ENCODE results near the gene TSPEAR. TPM values are rescaled to one million over a fixed set of nuclear protein-coding genes. Genes with fewer than 3 reads are reported as not detected.
"Not testable (repeated sequence)": the region's sequence is repeated elsewhere in the genome, so short reads cannot be mapped to it uniquely, and the experiment has no call there.

The TSPEAR gene
- polyA plus RNA-seq, 5 donors: 2.0 to 4.4 (median 3.0) TPM

DNA sequence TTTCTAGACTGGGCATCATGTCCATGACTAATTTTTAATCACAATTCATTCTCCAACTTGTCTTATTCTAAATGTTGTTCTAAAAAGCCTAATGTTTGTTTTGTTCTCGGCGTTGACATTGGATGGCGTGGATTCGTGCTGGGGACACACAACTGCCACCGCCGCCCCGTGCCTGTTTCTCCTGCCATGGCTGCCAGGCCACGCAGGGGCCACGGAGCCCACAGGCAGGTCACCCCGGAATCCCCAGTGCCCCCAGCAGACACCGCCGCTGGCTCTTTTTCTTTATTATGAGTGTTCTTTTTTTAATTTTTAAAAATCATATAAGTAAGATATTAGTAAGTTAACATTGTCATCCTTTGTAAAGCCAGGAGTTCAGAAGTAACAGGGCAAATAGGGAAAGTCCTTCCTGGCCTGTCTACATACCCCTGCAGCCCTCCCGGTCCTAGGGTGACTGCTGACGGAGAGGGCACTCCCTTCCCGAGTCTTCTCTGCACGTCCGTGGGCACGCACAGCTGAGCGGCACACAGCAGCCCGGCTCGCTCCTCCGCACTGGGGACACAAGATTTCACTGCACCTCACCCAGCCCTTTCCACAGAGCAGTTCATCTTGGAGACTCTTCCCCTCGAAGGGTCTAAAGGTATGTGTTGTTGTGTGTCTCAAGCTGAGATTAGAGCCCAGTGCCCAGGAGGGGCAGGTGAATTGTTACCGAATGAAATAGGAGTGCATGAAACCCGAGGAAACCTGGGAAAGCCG, 203.5 kb downstream of the TSPEAR start:
- DNase-seq: no peak

DNA sequence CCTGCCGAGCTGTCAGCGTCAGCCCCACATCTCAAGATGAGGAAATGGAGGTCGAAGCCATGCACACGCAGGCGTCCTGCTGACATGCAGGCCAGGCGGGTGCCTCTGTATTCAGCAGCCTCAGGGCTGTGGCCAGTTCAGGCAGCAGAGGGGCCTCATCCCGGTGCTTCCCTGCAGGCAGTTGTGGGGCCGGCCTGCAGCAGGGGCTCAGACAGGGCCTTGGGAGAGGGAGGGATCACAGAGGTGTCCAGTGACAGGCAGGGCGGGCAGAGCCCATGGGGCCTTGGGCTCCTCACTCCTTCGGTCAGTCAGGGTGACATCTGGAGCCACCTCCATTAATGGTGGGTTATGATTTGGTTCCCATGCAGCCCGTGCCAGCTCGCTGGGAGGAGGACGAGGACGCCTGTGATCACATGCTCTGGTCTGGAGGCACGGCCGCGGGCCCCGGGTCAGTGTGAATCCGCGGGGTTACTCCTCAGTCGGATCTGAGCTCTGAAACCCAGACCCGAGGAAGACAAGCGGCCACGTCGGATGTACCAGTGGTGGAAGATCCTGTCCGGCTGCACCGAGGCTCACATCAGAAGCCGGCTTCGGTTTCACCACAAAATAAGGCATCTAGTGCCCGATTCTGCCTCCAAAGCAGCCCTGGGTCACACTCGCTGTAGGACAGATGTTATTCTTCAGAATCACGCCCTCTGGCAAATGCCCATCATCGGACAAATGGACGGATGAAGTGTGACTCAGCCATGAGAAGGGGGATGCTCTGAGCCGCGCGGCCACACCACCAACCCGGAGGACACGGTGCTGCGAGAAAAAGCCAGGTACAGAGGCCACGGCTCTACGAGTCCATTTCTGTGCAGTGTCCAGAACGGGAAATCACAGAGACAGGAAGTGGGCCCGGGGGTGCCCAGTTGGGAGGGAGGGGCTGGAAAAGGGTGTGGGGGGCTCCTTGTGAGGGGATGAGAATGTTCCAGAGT, 204.8 kb downstream of the TSPEAR start:
- DNase-seq: no peak

GRCh38 chr21:44505673-44506278, 205.6 kb downstream of the TSPEAR start:
- no peak for DNase-seq

DNA sequence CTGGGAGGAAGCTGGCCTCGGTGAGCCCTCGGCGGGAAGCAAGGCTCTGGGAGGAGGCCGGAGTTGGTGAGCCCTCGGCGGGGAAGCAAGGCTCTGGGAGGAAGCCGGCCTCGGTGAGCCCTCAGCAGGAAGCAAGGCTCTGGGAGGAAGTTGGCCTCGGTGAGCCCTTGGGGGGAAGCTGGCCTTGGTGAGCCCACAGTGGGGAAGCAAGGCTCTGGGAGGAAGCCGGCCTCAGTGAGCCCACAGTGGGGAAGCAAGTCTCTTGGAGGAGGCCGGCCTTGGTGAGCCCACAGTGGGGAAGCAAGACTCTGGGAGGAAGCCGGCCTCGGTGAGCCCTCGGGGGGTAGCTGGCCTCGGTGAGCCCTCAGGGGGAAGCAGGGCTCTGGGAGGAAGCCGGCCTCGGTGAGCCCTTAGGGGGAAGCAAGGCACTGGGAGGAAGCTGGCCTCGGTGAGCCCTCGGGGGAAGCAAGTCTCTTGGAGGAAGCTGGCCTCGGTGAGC, 207.4 kb downstream of the TSPEAR start:
- no peak for DNase-seq

DNA sequence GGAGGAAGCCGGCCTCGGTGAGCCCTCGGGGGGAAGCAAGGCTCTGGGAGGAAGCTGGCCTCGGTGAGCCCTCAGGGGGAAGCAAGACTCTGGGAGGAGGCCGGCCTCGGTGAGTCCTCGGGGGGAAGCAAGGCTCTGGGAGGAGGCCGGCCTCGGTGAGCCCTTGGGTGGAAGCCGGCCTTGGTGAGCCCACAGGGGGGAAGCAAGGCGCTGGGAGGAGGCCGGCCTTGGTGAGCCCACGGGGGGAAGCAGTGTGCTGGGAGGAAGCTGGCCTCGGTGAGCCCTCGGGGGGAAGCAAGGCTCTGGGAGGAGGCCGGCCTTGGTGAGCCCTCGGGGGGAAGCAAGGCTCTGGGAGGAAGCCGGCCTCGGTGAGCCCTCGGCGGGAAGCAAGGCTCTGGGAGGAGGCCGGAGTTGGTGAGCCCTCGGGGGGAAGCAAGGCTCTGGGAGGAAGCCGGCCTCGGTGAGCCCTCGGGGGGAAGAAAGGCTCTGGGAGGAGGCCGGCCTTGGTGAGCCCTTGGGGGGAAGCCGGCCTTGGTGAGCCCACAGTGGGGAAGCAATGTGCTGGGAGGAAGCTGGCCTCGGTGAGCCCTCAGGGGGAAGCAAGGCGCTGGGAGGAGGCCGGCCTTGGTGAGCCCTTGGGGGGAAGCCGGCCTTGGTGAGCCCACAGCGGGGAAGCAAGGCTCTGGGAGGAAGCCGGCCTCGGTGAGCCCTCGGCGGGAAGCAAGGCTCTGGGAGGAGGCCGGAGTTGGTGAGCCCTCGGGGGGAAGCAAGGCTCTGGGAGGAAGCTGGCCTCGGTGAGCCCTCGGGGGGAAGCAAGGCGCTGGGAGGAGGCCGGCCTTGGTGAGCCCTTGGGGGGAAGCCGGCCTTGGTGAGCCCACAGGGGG, 208.1 kb downstream of the TSPEAR start:
- not testable (repeated sequence) for DNase-seq

DNA sequence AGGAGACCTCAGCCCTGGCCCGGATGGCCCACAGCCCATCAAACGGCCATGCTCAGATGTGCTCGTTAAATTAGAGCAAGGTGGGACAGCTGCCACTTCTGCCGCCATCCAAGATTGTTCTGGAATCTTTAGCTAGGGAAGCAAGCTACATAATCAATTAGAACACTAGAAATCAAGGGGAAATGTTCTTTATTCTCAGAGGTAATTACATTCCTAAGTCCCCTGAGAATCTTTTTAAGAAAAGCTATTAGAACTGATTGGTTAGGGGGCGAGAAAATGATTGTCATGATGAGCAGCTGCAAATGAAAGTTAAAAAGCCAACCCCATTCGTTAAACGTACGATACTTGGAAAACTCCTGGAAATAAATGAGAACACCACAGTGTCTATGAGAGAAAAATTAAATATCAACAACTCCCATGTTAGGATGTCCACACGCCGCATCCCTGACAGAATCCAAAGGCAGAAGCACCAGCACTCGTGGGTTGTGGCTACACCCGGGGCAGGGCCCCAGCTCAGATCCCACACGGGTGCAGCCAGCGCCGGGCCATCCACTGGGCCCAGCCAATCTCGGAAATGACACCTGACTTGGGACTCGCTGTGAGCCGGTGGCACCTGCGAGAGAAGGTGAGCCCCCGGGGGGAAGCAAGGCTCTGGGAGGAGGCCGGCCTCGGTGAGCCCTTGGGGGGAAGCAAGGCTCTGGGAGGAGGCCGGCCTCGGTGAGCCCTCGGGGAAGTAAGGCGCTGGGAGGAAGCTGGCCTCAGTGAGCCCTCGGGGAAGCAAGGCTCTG, 209.0 kb downstream of the TSPEAR start:
- DNase-seq: no peak

- DNase-seq: no peak
Measured at GRCh38 chr21:44500111-44500510, 211.3 kb downstream of the TSPEAR start.

- DNase-seq: no peak
Measured at GRCh38 chr21:44499631-44500030, 211.7 kb downstream of the TSPEAR start.

GRCh38 chr21:44499211-44499560, 212.2 kb downstream of the TSPEAR start:
- DNase-seq: no peak

- no peak for DNase-seq
Measured at GRCh38 chr21:44498280-44499210, 212.8 kb downstream of the TSPEAR start.

- DNase-seq: no peak
Measured at GRCh38 chr21:44497703-44498126, 213.7 kb downstream of the TSPEAR start.

GRCh38 chr21:44496564-44497550, 214.5 kb downstream of the TSPEAR start:
- no peak for DNase-seq

DNA sequence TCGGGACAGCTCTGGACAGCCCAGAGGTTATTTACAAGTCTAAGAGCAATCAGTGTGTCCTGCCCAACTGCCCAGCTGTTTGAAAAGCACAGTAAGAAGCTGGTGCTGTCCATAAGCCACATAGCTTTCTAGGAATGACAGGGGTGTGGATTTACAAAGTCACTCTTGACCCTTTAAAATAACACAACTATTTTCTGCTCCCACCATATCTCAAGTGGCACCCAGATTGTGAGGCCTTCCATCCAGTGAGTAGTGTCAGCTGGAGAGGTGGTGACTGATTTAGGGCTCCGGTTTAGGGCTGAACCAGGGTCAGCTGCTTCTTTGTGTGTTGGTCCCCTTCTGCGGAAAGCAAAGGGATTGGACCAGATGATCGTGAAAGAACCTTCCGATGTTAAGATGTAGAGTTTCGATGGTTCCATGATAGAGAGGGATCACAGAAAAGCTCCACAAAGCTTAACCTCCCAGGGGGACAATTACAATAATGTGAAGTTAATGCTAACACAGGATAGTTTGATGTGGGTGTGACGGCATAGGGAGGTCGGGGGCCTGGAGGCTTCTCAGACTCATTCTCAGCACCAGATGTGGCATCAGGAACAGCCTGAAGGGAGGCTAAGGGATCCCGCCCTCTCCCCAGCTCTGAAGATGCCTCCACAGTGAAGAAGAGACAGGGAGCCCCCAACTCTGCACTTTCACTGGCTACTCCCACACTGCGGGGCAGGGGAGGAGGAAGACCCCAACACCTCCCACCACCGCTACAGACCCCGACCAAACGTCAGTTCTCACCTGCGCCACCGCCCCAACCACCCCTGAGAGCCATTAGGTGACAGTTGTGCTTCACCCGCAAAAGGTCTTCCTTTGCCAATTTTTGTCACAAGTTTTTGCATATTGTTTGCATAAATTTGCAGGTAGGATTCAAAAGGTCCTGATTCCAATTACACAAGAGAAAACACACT, 215.5 kb downstream of the TSPEAR start:
- DNase-seq: no peak

DNA sequence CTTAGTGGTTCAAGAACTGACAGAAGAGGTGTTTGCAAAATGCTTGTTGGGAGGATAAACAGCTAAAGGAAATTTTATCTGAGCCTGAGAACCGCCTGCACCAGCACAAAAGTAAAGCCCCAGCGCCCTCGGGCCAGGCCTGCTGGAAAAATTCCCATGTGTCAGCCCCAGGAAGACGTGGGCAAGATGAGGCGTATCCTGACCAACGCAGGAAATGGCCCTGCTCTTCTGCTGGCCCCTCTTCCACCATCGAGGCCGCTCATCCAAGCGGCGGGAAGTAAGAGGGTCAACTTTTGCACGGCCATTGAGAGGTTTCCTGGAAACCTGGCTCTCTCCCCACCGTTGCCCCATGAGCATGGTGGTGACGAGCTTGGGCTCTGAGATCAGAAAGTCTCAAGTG, 216.4 kb downstream of the TSPEAR start:
- no peak for DNase-seq

DNA sequence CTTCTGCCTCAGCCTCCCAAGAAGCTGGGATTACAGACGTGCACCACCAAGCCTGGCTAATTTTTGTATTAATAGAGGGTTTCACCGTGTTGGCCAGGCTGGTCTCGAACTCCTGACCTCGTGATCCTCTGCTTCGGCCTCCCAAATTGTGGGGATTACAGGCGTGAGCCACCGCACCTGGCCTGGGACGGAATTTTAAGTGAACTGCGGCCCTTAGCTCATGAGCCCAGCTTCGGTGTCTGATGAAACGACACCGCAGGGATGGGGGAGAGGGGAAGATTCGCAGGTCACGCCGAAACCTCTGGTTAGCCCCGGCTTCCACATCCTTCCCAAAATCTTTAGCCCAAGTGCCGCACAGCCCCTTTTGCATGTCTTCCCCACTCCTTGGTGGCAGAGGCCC, 217.0 kb downstream of the TSPEAR start:
- DNase-seq: no peak

GRCh38 chr21:44492567-44493385, 218.6 kb downstream of the TSPEAR start:
- DNase-seq: no peak

All from right lung (tissue), 5 donors.